ENCODE measurements around the gene CCDC12. TPM values are rescaled to one million over a fixed set of nuclear protein-coding genes. Genes with fewer than 3 reads are reported as not detected.

CCDC12 gene
- total RNA-seq, 1 donor from 2014 or later, result 41.4 TPM

DNA sequence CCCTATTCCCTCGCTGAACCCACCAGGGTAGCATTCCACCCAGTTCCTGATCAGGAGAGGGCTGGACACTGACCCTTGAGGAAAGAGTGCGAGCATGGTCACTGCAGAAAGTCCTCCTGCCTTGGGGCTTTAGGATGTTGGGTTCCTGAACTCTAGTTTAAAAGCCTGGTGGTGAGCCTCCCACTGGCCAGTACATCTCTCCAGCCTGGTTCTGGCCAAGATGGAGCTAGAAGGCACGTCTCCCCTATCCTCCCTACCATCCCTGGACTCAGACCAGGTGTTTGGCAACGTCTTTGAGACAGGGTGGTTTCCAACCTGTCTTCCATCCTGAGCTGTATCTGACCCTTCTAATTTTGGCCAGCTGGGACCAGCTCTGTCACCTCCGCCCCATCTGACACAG lies 34.4 kb upstream of the CCDC12 start:
- Mint-ChIP-seq H3K9me3 (ENCODE audit: unreplicated experiment) (peaks cover 5% of the 10 kb centered on the region), H3K4me3 (ENCODE audit: unreplicated experiment) (no peak overlapping the region), H3K27ac (ENCODE audit: unreplicated experiment) (no peak overlapping the region)

GRCh38 chr3:47010111-47010712 lies 33.7 kb upstream of the CCDC12 start:
- TF ChIP-seq, protein P1, sequence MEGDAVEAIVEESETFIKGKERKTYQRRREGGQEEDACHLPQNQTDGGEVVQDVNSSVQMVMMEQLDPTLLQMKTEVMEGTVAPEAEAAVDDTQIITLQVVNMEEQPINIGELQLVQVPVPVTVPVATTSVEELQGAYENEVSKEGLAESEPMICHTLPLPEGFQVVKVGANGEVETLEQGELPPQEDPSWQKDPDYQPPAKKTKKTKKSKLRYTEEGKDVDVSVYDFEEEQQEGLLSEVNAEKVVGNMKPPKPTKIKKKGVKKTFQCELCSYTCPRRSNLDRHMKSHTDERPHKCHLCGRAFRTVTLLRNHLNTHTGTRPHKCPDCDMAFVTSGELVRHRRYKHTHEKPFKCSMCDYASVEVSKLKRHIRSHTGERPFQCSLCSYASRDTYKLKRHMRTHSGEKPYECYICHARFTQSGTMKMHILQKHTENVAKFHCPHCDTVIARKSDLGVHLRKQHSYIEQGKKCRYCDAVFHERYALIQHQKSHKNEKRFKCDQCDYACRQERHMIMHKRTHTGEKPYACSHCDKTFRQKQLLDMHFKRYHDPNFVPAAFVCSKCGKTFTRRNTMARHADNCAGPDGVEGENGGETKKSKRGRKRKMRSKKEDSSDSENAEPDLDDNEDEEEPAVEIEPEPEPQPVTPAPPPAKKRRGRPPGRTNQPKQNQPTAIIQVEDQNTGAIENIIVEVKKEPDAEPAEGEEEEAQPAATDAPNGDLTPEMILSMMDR (IDR thresholded peaks at IDR 0.05; ENCODE audit: partially characterized antibody, unreplicated experiment), result no peak
- peak overlapping the region; percentile 79 for H3K4me3 Mint-ChIP-seq (ENCODE audit: unreplicated experiment)
- H3K9me3 Mint-ChIP-seq (ENCODE audit: unreplicated experiment), result peaks cover 5% of the 10 kb centered on the region
- peaks cover 10% of the 10 kb centered on the region for H3K27me3 Mint-ChIP-seq (ENCODE audit: unreplicated experiment)
- peaks cover 6% of the 10 kb centered on the region for H3K36me3 Mint-ChIP-seq (ENCODE audit: unreplicated experiment)
- H3K4me1 Mint-ChIP-seq (ENCODE audit: low read depth, unreplicated experiment), result peaks cover 2% of the 10 kb centered on the region
- H3K27ac Mint-ChIP-seq (ENCODE audit: unreplicated experiment), result peak overlapping the region; percentile 62
- no peak for DNase-seq

More for the DNA sequence above, 34.4 kb upstream of the CCDC12 start:
- Mint-ChIP-seq H3K27me3 (ENCODE audit: unreplicated experiment) (peaks cover 10% of the 10 kb centered on the region), H3K36me3 (ENCODE audit: unreplicated experiment) (peaks cover 6% of the 10 kb centered on the region), H3K4me1 (ENCODE audit: low read depth, unreplicated experiment) (peaks cover 2% of the 10 kb centered on the region)
- DNase-seq, result no peak
- TF ChIP-seq, protein P1 (IDR thresholded peaks at IDR 0.05; ENCODE audit: partially characterized antibody, unreplicated experiment), result no peak

DNA sequence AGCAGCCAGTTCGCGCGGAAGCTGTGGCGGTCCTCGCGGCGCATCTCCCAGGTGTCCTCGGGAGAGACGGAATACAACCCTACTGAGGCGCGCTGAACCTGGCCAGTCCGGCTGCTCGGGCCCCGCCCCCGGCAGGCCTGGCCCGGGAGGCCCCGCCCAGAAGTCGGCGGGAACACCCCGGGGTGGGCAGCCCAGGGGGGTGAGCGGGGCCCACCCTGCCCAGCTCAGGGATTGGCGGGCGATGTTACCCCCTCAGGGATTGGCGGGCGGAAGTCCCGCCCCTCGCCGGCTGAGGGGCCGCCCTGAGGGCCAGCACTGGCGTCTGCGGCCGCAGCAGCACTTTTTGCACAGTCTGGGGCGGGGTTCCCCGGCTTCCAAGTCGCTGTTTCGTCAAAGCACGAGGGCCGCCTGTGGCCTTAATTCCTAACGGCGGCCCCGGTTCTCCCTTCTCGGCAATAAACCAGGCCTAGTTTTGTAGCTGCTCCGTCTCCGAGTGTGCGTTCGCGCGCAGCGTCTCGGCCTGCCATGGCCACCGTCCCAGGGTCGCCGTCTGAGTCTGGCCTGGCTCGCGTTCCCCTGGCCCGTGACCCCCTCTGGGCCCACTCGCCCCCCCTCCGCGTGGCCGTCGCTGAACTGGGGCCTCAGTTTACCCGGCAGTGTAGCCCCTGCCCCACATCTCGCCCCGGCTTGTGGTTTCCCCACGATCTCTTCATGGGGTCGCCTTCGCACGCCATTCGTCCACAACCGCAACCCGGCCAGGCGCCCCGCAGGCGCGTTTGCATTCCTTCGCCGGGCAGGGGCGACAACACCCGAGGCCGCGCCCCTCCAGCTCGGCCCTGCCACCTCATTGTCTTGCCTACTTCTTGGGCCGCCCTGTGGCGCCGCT lies 32.9 kb upstream of the CCDC12 start:
- Mint-ChIP-seq H3K4me1 (ENCODE audit: low read depth, unreplicated experiment) (peaks cover 2% of the 10 kb centered on the region), H3K36me3 (ENCODE audit: unreplicated experiment) (peaks cover 6% of the 10 kb centered on the region), H3K27ac (ENCODE audit: unreplicated experiment) (no peak overlapping the region), H3K4me3 (ENCODE audit: unreplicated experiment) (peak overlapping the region; percentile 79), H3K9me3 (ENCODE audit: unreplicated experiment) (peaks cover 5% of the 10 kb centered on the region), H3K27me3 (ENCODE audit: unreplicated experiment) (peaks cover 10% of the 10 kb centered on the region)
- TF ChIP-seq, protein P1 (IDR thresholded peaks at IDR 0.05; ENCODE audit: partially characterized antibody, unreplicated experiment), result no peak
- DNase-seq, result peak; percentile 83

- H3K27me3 Mint-ChIP-seq (ENCODE audit: unreplicated experiment), result peaks cover 12% of the 10 kb centered on the region
- no peak overlapping the region for H3K27ac Mint-ChIP-seq (ENCODE audit: unreplicated experiment)
- peaks cover 2% of the 10 kb centered on the region for H3K4me1 Mint-ChIP-seq (ENCODE audit: low read depth, unreplicated experiment)
- peaks cover 6% of the 10 kb centered on the region for H3K36me3 Mint-ChIP-seq (ENCODE audit: unreplicated experiment)
- H3K9me3 Mint-ChIP-seq (ENCODE audit: unreplicated experiment), result peaks cover 5% of the 10 kb centered on the region
- TF ChIP-seq, protein P1 (IDR thresholded peaks at IDR 0.05; ENCODE audit: partially characterized antibody, unreplicated experiment), result no peak
- DNase-seq, result no peak
- H3K4me3 Mint-ChIP-seq (ENCODE audit: unreplicated experiment), result peak overlapping the region; percentile 67
These were observed 32.3 kb upstream of the CCDC12 start for GRCh38 chr3:47008851-47009224.
